GM21529 (cell line): ENCODE results near the gene SEMA5B.

ENCODE experiments used
- ATAC-seq: cut with Tn5 transposase; IDR thresholded peaks from one replicate; pipeline ENCODE4 v1.9.1; 2021; ENCODE audit not compliant: unreplicated experiment

SEMA5B gene

GRCh38 chr3:122952520-122952919 lies 75.0 kb downstream of the SEMA5B start:
- peak; percentile 85 for ATAC-seq

- ATAC-seq: no peak
Measured at GRCh38 chr3:122948408-122948807, 79.2 kb downstream of the SEMA5B start.

GRCh38 chr3:122947738-122948137 lies 79.8 kb downstream of the SEMA5B start:
- no peak for ATAC-seq

GRCh38 chr3:122947196-122947595 lies 80.4 kb downstream of the SEMA5B start:
- ATAC-seq: no peak

- ATAC-seq: no peak
Measured at GRCh38 chr3:122946185-122946584, 81.4 kb downstream of the SEMA5B start.

GRCh38 chr3:122945230-122945629 lies 82.3 kb downstream of the SEMA5B start:
- ATAC-seq: no peak

GRCh38 chr3:122944671-122945161 lies 82.8 kb downstream of the SEMA5B start:
- ATAC-seq: no peak

GRCh38 chr3:122943828-122944190 lies 83.8 kb downstream of the SEMA5B start:
- no peak for ATAC-seq

GRCh38 chr3:122942937-122943827 lies 84.4 kb downstream of the SEMA5B start:
- ATAC-seq: peak; percentile 49

- no peak for ATAC-seq
Measured at GRCh38 chr3:122942239-122942638, 85.3 kb downstream of the SEMA5B start.

- ATAC-seq: no peak
Measured at GRCh38 chr3:122941228-122942206, 86.0 kb downstream of the SEMA5B start.

- no peak for ATAC-seq
Measured at GRCh38 chr3:122940628-122941086, 86.9 kb downstream of the SEMA5B start.

- no peak for ATAC-seq
Measured at GRCh38 chr3:122938783-122939425, 88.7 kb downstream of the SEMA5B start.

GRCh38 chr3:122937745-122938144 lies 89.8 kb downstream of the SEMA5B start:
- ATAC-seq: no peak

- ATAC-seq: no peak
Measured at GRCh38 chr3:122936986-122937385, 90.6 kb downstream of the SEMA5B start.

GRCh38 chr3:122936335-122936734 lies 91.2 kb downstream of the SEMA5B start:
- no peak for ATAC-seq

GRCh38 chr3:122934251-122934650 lies 93.3 kb downstream of the SEMA5B start:
- ATAC-seq: no peak

- no peak for ATAC-seq
Measured at GRCh38 chr3:122932251-122932967, 95.2 kb downstream of the SEMA5B start.

GRCh38 chr3:122931636-122932035 lies 95.9 kb downstream of the SEMA5B start:
- no peak for ATAC-seq
